H1 (cell line): ENCODE results near the gene MANBA. TPM values are rescaled to one million over a fixed set of nuclear protein-coding genes. Genes with fewer than 3 reads are reported as not detected.

ENCODE experiments used
- CBX8 ChIP-seq: fragments of 300-800, 300-1000 bp; sonication (generic); IDR thresholded peaks from 2 replicates; pipeline ENCODE4 v1.7.1; 2016; ENCODE audit warnings: low read depth, low read length, borderline replicate concordance
- polyA plus RNA-seq, 7 experiments: library from polyadenylated mRNA; depleted of rRNA in 3 of 7; stranded (reverse) in 5 of 7; unstranded in 2 of 7; fragments of >200 nt in 5 of 7; fragments of 200-250 nt in 2 of 7; gene quantifications; 1 replicate in 5 of 7; 2 replicates in 1 of 7; 4 replicates in 1 of 7; pipeline versions ENCODE4 v1.2.1 to v1.2.3, GENCODE V29; 2011 to 2013; ENCODE audit warnings: missing spikeins in 2 of 7, mixed read lengths in 2 of 7
- total RNA-seq: library from RNA; stranded (reverse); fragmentation: NEBNext Ultra II Directional; extraction: Animal tissue kit (Norgen Biotek cat#: 25700); gene quantifications from 2 replicates; pipeline ENCODE4 v1.2.1, GENCODE V29; 2021

The MANBA gene
- total and polyA plus RNA-seq, 2 of the 8 experiments (the other 6 are each of a cell fraction or from before 2014, with no cell fraction given), result 22.9 to 27.8 TPM

DNA sequence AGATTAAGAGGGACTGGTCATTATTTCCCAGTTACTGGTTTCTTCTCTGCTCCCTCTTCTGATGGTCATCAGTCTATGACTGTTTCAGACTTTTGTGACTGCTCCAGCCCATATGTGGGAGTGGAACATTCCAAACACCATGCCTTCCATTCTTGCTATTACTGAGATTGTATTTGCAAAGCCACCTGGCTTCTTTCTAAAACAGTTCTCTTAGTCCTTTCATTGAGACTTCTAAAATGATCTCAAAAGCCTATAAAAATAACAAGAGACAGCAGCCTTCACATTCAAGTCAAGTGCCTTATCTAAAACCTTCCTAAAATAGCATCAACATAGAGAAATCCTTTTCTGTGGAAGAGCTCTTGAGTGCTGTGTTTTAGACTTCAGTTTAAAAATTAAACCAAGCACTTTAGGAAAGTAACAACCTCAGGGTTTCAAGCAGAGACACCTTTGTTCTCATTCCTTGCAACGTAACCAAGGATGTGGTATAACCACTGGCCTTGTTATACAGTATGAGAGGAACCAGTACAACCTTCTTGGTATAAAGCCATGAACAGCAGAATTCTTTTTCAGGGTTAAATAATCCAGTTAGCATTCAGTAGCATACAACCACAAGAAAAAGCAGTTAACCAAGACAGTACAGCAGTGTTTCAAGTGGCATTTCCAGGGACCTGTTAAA, 162.5 kb downstream of the MANBA start (continued):
- TF ChIP-seq CBX8, result no peak
